HG03108 (cell line): Measurements from ENCODE around the gene CHRNB4.
"Not testable (repeated sequence)": the region's sequence is repeated elsewhere in the genome, so short reads cannot be mapped to it uniquely, and the experiment has no call there.

ENCODE experiments used
- ATAC-seq: cut with Tn5 transposase; IDR thresholded peaks from one replicate; pipeline ENCODE4 v1.9.1; 2021; ENCODE audit warnings: moderate library complexity; ENCODE audit not compliant: unreplicated experiment

Gene CHRNB4

DNA sequence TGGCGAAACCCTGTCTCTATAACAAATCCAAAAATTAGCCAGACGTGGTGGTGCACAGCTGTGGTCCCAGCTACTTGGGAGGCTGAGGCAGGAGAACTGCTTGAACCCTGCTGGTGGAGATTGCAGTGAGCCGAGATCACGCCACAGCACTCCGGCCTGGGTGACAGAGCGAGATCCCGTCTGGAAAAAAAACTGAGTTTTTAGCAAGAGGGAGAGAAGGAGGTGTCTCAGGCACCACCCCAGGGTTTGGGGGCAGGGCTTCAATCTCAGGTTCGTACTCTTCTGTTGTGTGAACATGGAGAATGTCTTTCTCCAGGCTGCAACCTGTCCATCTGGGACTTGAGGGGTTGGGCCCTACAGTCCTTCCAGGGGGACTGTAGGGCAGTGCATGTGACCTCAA is 22.9 kb downstream of the CHRNB4 start:
- no peak for ATAC-seq

DNA sequence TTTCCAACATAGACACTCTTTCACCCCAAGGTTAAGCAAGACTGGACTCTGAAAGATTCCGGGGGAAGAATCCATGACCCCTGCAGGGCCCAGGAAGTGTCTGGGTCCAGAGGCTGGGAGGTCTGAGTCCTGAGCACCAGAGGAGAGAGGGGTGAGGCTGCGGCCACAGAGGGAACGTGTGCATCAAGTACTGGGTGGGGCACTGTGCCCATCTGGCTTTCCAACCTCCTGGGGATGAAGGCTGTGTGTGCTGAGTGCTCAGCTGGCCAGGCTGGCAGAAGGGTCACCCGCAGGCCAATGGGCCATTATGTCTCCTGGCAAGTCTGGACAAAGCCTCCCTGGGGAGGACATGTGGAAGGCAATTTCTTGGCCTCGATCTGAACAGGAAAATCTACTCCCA is 23.5 kb downstream of the CHRNB4 start:
- no peak for ATAC-seq

DNA sequence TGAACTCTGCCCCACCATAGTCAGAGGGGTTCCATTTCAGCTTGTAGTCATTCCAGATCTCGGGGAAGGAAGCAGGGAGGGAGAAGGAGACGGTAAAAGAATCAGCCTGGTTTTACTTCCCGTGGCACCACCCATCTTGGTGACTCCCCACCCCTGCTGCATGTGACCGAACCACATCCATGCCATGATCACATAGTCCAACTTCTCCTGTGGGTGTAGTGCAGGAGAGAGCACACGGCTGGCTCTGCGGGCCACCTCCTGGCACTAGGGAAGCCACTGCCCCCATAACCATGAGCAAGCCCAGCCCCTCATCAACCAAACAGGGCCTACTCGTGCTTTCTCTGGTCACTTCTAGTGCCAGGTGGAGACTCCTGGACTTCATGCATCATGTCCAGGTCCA is 23.9 kb downstream of the CHRNB4 start:
- no peak for ATAC-seq

DNA sequence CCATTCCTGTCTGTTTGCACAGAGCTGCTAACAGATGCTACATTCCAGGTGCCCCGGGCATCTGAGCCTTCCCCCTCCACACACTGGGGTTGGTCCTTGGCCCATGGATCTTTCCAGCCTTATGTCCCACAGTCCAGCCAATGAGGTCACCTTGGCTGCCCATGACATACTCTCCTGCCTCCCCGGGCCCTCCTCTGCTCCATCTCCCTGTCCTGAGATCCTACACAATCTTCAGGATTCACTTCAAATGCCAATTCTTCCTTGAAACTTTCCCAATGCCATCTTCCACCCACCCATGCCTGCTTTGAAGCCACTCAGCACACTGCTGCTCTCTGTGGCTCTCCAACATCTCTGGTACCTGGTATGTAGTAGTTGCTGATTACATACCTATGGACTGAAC is 24.5 kb downstream of the CHRNB4 start:
- no peak for ATAC-seq

DNA sequence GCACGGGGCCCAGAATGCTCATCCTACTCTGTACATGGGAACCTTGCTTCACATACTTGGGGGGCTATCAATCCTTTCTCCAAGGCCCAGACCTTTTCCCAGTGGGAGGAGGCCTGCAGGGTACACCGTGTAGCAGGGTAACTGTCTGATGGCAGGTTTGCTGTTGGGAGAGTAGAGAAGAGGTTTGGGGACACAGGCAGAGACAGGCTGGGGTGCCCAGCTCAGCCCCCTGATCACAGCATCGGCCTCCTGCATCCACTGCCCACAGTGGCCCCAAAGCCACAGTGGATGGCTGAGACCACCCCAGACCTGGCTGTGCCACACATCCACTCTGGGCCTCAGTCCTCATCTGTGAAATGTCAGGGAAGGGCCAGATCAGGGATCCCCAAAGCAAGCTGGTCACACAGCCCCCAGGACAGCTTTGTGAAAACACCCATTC is 25.8 kb downstream of the CHRNB4 start:
- no peak for ATAC-seq

DNA sequence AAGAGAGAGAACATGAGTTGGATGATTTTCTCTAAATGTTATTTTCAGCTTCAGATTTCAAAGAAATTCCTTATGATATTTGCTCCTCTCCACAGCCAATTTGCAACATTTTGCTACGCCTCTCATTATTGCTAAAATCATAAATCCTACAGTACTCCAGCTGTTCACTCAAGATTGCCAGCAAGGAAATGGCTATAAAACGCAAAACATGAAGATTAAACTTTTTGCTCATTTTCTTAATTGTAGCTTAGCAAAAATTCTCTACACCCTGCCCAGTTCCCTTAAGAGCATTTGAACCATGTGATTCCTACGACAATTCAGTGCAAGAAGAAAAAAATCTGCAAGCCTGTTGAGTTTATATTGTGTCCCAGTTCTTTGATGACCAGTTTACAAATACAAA is 27.0 kb downstream of the CHRNB4 start:
- no peak for ATAC-seq

DNA sequence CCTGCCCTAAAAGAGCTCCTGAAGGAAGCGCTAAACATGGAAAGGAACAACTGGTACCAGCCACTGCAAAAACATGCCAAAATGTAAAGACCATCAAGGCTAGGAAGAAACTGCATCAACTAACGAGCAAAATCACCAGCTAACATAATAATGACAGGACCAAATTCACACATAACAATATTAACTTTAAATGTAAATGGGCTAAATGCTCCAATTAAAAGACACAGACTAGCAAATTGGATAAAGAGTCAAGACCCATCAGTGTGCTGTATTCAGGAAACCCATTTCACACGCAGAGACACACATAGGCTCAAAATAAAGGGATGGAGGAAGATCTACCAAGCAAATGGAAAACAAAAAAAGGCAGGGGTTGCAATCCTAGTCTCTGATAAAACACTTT is 31.5 kb downstream of the CHRNB4 start:
- ATAC-seq, result not testable (repeated sequence)

DNA sequence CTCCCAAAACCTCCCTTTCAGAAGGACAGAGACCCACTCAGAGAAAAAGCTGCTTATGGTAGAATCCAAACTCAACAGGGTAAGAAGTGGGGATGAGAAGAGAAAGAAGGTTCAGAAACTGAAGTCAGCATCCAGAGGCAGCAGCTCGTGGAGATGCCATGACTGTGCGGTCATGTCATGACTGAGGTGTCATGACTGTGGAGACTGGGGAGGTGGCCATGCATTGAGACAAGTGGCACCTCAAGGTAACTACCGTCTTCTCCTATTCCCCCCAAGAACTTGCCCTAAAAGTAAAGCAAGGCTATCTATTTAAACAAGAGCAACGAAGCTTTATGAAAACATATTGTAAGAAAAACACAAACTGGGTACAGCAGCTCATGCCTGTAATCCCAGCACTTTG is 35.3 kb downstream of the CHRNB4 start:
- ATAC-seq, result no peak

DNA sequence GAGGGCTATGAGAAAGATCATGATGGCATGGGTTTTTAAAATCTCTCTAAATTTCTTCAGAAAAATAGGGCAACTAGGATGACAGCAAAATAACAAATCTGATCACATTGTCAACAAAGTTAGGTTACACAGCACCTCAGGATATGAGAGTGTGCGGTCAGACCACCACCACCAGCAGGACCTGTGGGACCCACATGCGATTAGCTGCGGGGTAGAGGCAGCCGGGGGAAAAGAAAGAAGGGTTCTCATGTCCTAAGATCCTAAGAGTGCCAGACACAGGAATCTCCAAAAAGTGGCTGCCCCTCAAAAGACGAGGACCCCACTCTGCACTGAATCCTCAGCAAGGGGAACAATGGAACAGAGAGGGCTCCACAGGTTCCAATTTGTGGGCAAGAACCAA is 35.8 kb downstream of the CHRNB4 start:
- no peak for ATAC-seq

DNA sequence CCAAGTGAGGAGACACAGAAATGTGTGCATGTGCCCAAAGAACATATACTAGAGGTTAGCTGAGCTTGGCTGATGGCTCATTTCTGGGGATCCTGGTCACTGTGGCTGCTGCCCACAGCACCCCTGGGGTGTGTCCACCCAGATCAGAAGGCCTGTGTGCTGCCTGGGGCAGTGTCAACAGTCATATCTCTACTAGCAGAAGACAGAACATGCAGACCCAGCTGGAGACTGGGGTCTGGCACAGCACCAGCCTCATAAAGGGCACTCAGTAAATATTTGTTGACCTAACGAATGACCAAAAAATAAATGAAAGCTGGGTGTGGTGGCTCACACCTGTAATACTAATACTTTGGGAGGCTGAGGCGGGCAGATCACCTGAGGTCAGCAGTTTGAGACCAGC is 36.6 kb downstream of the CHRNB4 start:
- no peak for ATAC-seq

DNA sequence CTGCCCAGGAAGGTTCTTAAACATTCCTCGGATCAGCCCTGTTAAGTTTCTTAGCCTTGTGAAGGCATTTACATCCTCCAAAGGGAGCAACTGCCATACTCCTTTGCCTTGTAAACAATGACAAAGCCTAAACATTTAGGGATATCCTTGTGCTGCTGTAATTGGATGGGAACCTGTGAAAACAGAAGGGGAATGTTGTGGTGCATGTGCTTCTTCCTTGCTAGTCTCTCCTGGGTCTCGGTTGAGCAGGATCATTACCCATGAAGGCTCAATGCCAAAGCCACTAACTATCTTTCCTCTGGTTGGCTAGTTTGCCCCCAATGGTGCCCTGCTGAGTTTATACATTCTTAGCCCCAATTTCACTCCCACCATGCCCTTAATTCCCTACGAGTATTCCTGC is 37.5 kb downstream of the CHRNB4 start:
- no peak for ATAC-seq

DNA sequence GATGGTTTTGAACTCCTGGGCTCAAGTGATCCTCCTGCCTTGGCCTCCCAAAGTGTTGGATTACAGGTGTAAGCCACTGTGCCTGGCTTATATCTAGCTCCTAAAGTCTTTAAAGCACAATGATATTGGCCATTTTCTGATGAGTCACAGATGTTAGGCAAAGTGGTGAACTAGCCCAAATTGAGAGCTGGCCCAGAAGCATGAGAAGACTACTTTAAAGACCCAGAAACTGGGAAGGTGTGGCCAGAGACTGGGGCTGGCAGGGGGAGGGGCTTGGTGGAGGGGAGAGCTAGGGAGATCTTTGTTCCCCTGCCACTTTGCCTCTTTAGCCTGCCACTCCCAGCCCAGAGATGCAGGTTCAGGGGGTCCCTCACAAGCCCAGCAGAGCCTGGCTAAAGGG is 41.8 kb downstream of the CHRNB4 start:
- no peak for ATAC-seq

DNA sequence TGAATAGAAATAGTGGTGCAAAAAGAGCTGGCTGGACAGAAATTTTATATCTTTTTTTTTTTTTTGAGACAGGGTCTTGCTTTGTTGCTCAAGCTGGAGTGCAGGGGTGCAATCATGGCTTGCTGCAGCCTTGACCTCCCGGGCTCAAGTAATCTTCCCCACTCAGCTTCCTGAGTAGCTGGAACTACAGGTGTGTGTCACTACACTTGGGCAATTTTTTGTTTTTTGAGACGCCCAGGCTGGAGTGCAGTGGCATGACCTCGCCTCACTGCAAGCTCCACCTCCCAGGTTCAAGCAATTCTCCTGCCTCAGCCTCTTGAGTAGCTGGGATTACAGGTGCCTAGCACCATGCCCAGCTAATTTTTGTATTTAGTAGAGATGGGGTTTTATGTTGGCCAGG is 42.7 kb downstream of the CHRNB4 start:
- no peak for ATAC-seq

DNA sequence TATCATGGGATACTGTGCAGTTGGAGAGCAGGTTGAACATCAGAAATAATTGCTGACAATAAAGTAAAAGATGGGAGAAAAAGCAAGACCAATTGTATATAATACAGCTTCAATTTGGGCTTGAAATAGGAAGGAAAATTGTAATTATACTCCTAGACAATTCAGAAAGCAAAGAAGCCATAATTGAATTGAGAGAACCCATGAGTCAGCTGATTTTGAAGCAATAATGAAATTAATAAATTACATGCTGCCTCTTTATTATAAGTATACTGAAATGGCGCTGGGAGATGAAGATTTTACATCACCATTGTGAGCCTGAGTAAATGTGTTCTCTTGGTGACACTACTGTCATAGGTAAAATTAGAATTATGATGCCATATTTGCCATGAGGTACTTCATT is 43.4 kb downstream of the CHRNB4 start:
- ATAC-seq, result no peak

DNA sequence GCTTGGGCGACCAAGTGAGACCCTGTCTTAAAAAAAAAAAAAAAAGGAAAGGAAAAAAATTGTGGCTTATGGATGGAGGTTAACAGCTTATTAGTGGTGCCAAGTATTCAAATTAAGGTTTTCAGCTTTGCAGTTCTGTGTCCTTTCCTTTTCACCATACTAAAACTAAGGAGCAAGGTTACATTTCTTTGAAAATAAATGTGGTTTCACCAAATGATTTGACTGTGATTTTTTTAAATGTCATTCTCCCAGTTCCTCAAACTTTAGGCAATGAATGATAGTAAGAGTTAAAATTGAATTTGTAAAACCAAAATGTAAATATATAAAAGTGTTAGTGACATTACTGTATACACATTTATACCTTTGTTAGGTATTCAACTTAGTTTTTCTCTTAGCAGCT is 66.1 kb downstream of the CHRNB4 start:
- ATAC-seq, result no peak
